KG1 (cell line): ENCODE data around the gene HOXC9.
"Not testable (repeated sequence)": the region's sequence is repeated elsewhere in the genome, so short reads cannot be mapped to it uniquely, and the experiment has no call there.

Experiments used
- DNase-seq: peaks from one replicate; lab custom pipeline; 2025; lab: John Stamatoyannopoulos, UW

The HOXC9 gene

GRCh38 chr12:54040148-54040494 lies 40.2 kb downstream of the HOXC9 start:
- no peak for DNase-seq

- no peak for DNase-seq
Measured at GRCh38 chr12:54040648-54041047, 40.7 kb downstream of the HOXC9 start.

GRCh38 chr12:54041097-54041690 lies 41.2 kb downstream of the HOXC9 start:
- no peak for DNase-seq

- DNase-seq: not testable (repeated sequence)
Measured at GRCh38 chr12:54042033-54042432, 42.1 kb downstream of the HOXC9 start.

GRCh38 chr12:54042970-54043853 lies 43.3 kb downstream of the HOXC9 start:
- DNase-seq: no peak

GRCh38 chr12:54044425-54045103 lies 44.6 kb downstream of the HOXC9 start:
- no peak for DNase-seq

GRCh38 chr12:54045401-54045800 lies 45.4 kb downstream of the HOXC9 start:
- no peak for DNase-seq

GRCh38 chr12:54045868-54046521 lies 46.0 kb downstream of the HOXC9 start:
- no peak for DNase-seq

GRCh38 chr12:54046809-54047159 lies 46.8 kb downstream of the HOXC9 start:
- DNase-seq: no peak

GRCh38 chr12:54047160-54047963 lies 47.4 kb downstream of the HOXC9 start:
- no peak for DNase-seq

GRCh38 chr12:54047964-54048303 lies 48.0 kb downstream of the HOXC9 start:
- DNase-seq: no peak

GRCh38 chr12:54048406-54049093 lies 48.6 kb downstream of the HOXC9 start:
- no peak for DNase-seq

GRCh38 chr12:54049108-54049507 lies 49.1 kb downstream of the HOXC9 start:
- DNase-seq: no peak

- DNase-seq: no peak
Measured at GRCh38 chr12:54050482-54050810, 50.5 kb downstream of the HOXC9 start.

GRCh38 chr12:54051026-54051842 lies 51.3 kb downstream of the HOXC9 start:
- DNase-seq: no peak

- no peak for DNase-seq
Measured at GRCh38 chr12:54051874-54052437, 52.0 kb downstream of the HOXC9 start.

GRCh38 chr12:54052438-54053002 lies 52.6 kb downstream of the HOXC9 start:
- DNase-seq: no peak
